LNCAP (cell line): Measurements from ENCODE around the gene ADPGK.
A peak's percentile ranks its signal among the peaks of the same experiment; 100 is the strongest.

Experiments
- TF ChIP-seq, protein P1 (sequence below): fragments of 450-650 bp; IDR thresholded peaks from 2 replicates; pipeline ENCODE4 v1.5.1; 2017; ENCODE audit warnings: mild to moderate bottlenecking

The ADPGK gene

DNA sequence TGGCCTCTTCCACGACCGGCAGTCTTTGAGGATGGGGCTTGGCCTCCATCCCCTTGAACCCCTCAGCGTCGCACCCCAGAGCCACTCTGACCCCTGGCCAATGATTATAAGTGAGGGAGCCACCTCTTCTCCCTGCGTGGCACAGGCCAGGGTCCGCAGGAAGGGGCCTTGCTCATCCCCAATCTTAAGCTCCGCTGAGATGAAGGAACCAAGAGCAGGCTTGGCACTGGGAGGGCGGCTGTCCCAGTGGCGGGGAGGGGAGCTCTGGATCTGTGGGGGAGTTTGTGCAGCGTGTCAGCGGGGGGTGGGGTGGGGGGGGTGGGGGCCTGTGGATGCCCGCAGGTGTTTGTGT lies 13.8 kb upstream of the ADPGK start:
- TF ChIP-seq, protein P1, sequence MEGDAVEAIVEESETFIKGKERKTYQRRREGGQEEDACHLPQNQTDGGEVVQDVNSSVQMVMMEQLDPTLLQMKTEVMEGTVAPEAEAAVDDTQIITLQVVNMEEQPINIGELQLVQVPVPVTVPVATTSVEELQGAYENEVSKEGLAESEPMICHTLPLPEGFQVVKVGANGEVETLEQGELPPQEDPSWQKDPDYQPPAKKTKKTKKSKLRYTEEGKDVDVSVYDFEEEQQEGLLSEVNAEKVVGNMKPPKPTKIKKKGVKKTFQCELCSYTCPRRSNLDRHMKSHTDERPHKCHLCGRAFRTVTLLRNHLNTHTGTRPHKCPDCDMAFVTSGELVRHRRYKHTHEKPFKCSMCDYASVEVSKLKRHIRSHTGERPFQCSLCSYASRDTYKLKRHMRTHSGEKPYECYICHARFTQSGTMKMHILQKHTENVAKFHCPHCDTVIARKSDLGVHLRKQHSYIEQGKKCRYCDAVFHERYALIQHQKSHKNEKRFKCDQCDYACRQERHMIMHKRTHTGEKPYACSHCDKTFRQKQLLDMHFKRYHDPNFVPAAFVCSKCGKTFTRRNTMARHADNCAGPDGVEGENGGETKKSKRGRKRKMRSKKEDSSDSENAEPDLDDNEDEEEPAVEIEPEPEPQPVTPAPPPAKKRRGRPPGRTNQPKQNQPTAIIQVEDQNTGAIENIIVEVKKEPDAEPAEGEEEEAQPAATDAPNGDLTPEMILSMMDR, result no peak

DNA sequence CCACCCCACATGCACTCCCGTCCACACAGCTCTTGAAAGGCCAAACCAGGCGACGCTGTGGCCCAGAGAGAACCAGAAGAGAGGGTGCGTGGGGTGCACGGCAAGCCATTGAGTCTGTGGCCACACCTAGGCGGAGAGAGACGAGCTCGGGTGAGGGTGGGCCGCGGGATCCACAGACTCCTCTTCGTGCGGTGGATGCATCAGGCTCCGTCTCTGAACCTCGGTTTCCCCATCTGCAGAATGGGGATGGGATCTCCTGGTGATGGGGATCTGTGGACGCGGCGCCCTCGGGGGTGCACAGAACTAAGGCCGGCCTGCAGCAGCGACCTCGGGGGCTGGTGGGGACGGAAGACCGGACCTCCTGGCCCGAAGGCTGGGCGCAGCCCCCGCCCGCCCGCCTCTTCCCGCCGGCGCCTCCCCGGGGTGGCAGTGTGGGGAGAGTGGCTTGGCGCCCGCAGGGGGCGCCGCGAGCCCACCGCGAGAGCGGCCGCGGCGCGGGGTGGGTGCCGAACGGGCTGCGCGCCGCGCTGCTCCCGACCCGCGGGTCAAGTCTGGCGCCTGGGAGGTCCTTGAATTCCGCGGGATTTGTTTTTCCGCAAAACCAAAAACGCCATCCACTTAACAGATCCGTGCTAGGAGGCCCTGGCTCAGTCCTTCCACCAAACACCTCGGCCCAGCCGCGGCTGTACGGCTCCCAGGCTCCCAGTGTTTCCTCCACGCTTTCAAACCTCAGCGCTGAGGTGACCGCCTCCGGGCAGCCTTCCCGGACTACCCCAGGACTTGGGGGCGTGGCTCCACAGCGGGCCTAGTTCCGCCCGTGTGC lies 13.2 kb upstream of the ADPGK start:
- TF ChIP-seq, protein P1, result peak; percentile 82

DNA sequence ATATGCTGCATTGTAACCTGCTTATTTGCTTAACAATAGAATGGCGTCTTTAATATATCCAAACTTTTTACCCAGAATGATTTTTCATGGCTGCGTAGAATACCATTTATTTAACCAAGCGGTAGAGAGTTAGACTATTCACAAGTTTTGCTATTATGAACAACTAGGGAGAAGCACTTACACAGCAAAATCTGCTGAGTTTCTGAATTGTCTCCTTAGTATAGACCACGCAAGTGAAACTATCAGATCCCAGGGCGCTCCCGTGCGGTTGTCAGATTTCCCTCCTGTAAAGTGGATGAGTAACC lies 12.6 kb upstream of the ADPGK start:
- TF ChIP-seq, protein P1, result no peak

DNA sequence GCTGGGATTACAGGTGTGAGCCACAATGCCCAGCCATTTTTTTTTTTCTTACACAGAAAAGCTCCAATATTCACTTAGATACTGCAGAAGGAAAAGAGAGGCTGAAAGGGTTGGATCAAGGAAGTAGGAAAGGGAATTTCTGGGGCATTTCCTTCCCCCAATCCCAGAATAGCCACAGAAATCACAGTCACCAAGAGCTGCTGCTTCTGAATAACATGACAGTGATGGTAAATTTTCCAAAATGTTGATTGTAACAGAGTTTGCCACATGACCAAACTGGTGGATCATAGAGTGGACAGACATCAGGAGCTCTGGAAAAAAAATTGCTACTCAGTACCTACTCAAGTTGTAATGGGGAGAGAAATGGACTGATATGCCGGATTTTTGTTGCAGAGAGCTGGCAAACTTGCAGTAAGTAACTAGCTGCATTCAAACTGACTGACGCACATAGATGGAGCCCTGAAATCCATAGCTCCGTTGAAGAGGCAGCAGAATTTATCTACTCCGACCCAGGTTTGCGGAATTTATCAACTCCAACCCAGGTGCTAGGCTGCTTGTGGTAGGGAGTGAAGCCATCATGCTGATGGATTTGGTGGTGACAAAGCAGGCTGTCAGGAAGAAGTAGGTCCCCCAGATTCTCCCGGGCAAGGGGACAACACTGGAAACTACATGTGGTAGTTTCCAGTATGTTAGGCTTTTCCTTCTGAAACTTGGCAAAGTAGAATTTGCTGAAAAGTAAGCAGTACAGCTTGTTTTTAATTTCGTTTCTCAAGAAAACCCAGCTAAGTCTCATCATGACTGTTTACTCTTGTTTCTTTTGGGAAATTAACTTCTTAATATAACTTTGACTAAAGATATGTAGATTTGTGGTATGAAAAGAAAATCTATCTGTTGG lies 10.5 kb upstream of the ADPGK start:
- TF ChIP-seq, protein P1, result no peak

DNA sequence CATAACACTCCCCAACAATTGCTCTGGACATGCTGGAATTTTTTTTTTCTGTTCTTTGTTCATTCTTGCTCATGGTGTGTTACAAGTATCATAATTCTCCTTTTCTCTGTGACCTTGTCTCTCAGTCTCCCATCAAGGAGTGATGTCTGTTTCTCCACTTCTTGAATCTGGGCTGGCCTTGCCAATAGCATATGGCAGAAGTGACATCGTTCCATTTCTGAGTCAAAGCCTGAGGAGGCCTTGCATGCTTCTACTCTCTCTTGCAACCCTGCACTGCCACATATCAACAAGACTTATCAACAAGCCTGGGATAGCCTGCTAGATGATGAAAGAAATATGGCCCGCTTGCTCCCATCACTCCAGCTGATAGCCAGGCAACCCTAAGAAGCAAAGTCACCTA lies 8.9 kb upstream of the ADPGK start:
- TF ChIP-seq, protein P1, result no peak

DNA sequence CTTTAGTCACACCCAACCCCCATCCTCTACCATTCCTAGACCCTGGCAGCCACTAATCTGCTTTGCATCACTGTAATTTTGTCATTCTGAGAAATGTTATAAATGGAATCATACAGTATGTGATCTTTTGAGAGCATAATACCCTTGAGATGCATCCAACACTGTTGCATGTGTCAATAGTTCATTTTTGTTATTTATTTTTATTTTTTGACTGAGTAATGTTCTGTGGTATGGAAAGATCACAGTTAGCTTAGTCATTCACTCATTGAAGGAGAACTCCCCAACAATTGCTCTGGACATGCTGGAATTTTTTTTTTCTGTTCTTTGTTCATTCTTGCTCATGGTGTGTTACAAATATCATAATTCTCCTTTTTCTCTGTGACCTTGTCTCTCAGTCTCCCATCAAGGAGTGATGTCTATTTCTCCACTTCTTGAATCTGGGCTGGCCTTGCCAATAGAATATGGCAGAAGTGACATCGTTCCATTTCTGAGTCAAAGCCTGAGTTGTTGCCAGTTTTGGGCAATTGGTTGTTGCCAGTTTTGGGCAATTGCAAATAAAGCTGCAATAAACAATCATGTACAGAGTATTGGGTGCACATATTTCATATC lies 6.8 kb upstream of the ADPGK start:
- TF ChIP-seq, protein P1, result no peak

DNA sequence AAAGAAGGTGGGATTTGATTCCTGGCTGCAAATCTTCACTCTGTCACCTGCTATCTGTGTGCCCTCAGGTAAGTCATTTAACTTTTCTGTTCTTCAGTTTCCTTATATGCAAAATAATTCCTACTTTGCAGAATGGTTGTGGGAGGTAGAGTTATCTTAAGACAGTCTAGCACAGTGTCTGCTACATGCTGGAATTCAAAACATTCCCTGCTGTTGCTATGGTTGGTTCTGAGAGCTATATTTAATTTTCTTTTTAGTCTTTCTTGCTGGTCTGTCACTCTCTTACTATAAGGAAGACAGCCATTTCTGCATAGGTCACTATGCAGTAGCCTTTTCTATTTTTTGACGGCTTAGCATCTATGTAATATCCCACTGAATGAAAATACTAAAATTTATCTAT lies 4.0 kb upstream of the ADPGK start:
- TF ChIP-seq, protein P1, result no peak
